ENCODE measurements around the gene SLN. TPM values are rescaled to one million over a fixed set of nuclear protein-coding genes. Genes with fewer than 3 reads are reported as not detected.

The SLN gene
- total RNA-seq, 1 experiment from 2014 or later: not detected

GRCh38 chr11:107679255-107680024, 32.4 kb downstream of the SLN start:
- Histone ChIP-seq H3K9me3 (ENCODE audit: control insufficient read depth, low read depth, low read length) (no peaks in the 10 kb centered on the region), H4K20me1 (ENCODE audit: control insufficient read depth, insufficient read depth, insufficient read length) (no peaks in the 10 kb centered on the region), H3K79me1 (ENCODE audit: insufficient read depth, low read depth, low read length, poor library complexity, severe bottlenecking) (no peaks in the 10 kb centered on the region), H4K5ac (ENCODE audit: insufficient read length, low read depth, low read length) (no peak overlapping the region), H4K8ac (replicated peaks; ENCODE audit: insufficient read length, low read depth, low read length) (no peak overlapping the region), H3K27ac (ENCODE audit: insufficient read length, low read depth, low read length) (no peak overlapping the region), H3K56ac (ENCODE audit: insufficient read length, low read depth, low read length) (no peak overlapping the region), H3K4me2 (ENCODE audit: insufficient read depth, insufficient read length, low read length) (no peak overlapping the region), H3K18ac (ENCODE audit: insufficient read length, low read depth, low read length) (no peak overlapping the region), H3T11ph (ENCODE audit: low read length) (no peak overlapping the region), H3K9ac (ENCODE audit: extremely low read depth, insufficient read length, low read length) (no peak overlapping the region), H3K27me3 (ENCODE audit: insufficient read depth, low read length) (no peaks in the 10 kb centered on the region), H3K23me2 (ENCODE audit: insufficient read length, low read depth, low read length, poor library complexity, severe bottlenecking) (no peaks in the 10 kb centered on the region), H2BK12ac (ENCODE audit: insufficient read length, low read depth, low read length) (no peak overlapping the region), H2BK15ac (ENCODE audit: low read depth, low read length) (no peak overlapping the region), H3K79me2 (ENCODE audit: insufficient read depth, low read length) (no peaks in the 10 kb centered on the region), H4K91ac (ENCODE audit: insufficient read length, low read depth, low read length) (no peak overlapping the region), H3K4me1 (ENCODE audit: insufficient read depth, low read length) (no peaks in the 10 kb centered on the region), H3K4ac (ENCODE audit: low read depth, low read length) (no peak overlapping the region), H3K14ac (ENCODE audit: insufficient read depth, low read length) (no peak overlapping the region), H2AFZ (ENCODE audit: low read length) (no peak overlapping the region), H3K23ac (ENCODE audit: insufficient read length, low read depth, low read length) (no peak overlapping the region), H2AK5ac (ENCODE audit: insufficient read length, low read length) (no peak overlapping the region), H2BK120ac (ENCODE audit: low read depth, low read length, poor library complexity, severe bottlenecking) (no peak overlapping the region), H2BK5ac (ENCODE audit: insufficient read length, low read length) (no peak overlapping the region), H2BK20ac (ENCODE audit: low read depth, low read length, poor library complexity, severe bottlenecking) (no peak overlapping the region)
- peaks cover 7% of the 10 kb centered on the region for H3K27me3 Mint-ChIP-seq (ENCODE audit: low read depth)
- no peak for DNase-seq
- H3K4me3 Mint-ChIP-seq: no peak overlapping the region
- H3K4me1 Mint-ChIP-seq: peaks cover 0 to 2% of the 10 kb centered on the region in 2 experiments; a peak in 1 of 4 replicates
- H3K36me3 Mint-ChIP-seq (ENCODE audit: insufficient read depth in 1 of 3, low read depth in 3 of 3): no peaks in the 10 kb centered on the region
- no peak for TF ChIP-seq CTCF (conservative IDR thresholded peaks at IDR 0.05)
- H3K9me3 Mint-ChIP-seq: no peaks in the 10 kb centered on the region; a peak in 1 of 5 replicates
- no CpG with 5 or more reads among the region's 4 CpGs for WGBS (ENCODE audit: extremely low coverage, insufficient read length, low lambda C conversion rate)
- H3K27ac Mint-ChIP-seq: no peak overlapping the region
